GM12878 (cell line): Measurements from ENCODE around the gene FOXRED2.

Experiments used
- BACH1 ChIP-seq: fragments of 450-650 bp; IDR thresholded peaks from 2 replicates; pipeline ENCODE4 v1.6.1; 2017; ENCODE audit warnings: mild to moderate bottlenecking, borderline replicate concordance
- CHD1 ChIP-seq: IDR thresholded peaks from 2 replicates; pipeline ENCODE4 v1.6.1; 2012; ENCODE audit warnings: low read depth, low read length, improper control_type of control experiment
- EZH2 ChIP-seq: IDR thresholded peaks from 2 replicates; pipeline ENCODE4 v1.6.1; 2012; ENCODE audit warnings: low read depth, mild to moderate bottlenecking, control low read depth, inconsistent platforms, low read length, borderline replicate concordance; ENCODE audit not compliant: control insufficient read depth
- JUND ChIP-seq: IDR thresholded peaks from 2 replicates; pipeline ENCODE4 v1.6.1; 2012; ENCODE audit warnings: low read depth, mild to moderate bottlenecking, low read length, improper control_type of control experiment, moderate library complexity
- POLR2A ChIP-seq: IDR thresholded peaks from 2 replicates; pipeline ENCODE4 v1.6.1; 2011; ENCODE audit warnings: low read depth, mild to moderate bottlenecking, low read length
- SREBF2 ChIP-seq: IDR thresholded peaks from 2 replicates; pipeline ENCODE4 v1.6.1; 2012; ENCODE audit warnings: mild to moderate bottlenecking, low read length
- ZNF217 ChIP-seq: fragments of 450-650 bp; IDR thresholded peaks from 2 replicates; pipeline ENCODE4 v1.6.1; 2017; ENCODE audit warnings: antibody characterized with exemption, mild to moderate bottlenecking
- TF ChIP-seq, protein P1 (sequence below), 3 experiments: IDR thresholded peaks in 2 of 3; conservative IDR thresholded peaks in 1 of 3; 2 replicates each; pipeline ENCODE4 v1.5.1; 2011; ENCODE audit warnings: low read depth in 3 of 3, low read length in 3 of 3, mild to moderate bottlenecking in 3 of 3, control low read depth in 2 of 3, moderate library complexity in 2 of 3, inconsistent platforms in 1 of 3, mixed read lengths in 1 of 3; ENCODE audit not compliant: control insufficient read depth in 2 of 3, insufficient read depth in 1 of 3; ENCODE audit errors: extremely low read depth in 1 of 3
- TF ChIP-seq, protein P2 (sequence below): IDR thresholded peaks from 2 replicates; pipeline ENCODE4 v1.6.1; 2012; ENCODE audit warnings: low read depth, low read length, improper control_type of control experiment
- TF ChIP-seq, protein P3 (sequence below): IDR thresholded peaks from 2 replicates; pipeline ENCODE4 v1.6.1; 2011; ENCODE audit warnings: low read depth, mild to moderate bottlenecking, low read length, moderate library complexity, borderline replicate concordance; ENCODE audit errors: extremely low read depth

DNA sequence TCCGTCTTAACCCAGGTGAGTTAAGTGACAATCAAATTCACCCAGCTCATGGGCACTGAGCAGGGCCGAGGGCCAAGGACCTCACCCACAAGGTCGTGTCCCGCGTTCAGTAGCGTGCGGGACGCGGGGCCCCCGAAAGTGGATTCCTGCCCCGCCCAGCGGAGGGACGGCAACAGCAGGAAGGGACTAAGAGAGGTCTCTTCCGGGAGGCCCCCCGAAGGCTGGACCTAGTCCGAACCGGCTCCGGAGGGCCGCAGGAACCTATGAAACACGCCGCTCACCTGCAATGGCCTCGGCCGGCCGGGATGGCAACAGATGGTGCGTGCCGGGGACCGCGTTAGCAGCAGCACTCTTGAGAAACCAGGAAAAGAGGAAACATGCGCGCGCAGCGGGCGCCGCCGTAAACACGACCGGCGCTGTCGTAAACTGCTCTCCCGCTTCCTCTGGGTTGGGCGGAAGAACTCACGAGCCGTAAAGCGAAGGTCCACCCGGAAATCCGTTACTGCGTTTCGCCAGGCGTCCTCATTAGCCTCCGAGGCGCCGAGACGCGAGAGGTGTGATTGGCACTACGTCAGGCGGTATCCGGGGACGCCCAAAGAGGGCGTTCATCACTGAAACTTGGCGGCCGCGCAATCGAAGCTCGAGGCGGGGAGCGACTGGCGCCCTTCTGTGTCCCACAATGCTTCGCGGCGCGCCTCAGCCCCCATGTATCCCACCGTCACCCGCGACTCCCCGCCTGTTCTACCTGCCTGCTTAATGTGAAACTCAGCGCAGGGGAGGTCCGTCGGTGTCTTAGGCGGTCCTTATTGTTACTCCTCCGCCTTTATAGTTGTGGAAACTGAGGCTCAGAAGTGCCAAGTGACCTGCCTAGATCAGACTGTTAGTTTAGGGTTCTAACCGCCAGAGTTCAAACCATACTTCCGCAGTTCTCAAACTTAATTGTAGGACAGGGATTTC, 22.2 kb upstream of the FOXRED2 start, which contains the start of gene EIF3D:
- TF ChIP-seq CHD1 (no peak), BACH1 (peak; percentile 82), POLR2A (peak; percentile 97), EZH2 (no peak), SREBF2 (no peak), JUND (peak; percentile 62; the same call in 1 of the 2 replicates), ZNF217 (no peak)
- TF ChIP-seq, protein P1, sequence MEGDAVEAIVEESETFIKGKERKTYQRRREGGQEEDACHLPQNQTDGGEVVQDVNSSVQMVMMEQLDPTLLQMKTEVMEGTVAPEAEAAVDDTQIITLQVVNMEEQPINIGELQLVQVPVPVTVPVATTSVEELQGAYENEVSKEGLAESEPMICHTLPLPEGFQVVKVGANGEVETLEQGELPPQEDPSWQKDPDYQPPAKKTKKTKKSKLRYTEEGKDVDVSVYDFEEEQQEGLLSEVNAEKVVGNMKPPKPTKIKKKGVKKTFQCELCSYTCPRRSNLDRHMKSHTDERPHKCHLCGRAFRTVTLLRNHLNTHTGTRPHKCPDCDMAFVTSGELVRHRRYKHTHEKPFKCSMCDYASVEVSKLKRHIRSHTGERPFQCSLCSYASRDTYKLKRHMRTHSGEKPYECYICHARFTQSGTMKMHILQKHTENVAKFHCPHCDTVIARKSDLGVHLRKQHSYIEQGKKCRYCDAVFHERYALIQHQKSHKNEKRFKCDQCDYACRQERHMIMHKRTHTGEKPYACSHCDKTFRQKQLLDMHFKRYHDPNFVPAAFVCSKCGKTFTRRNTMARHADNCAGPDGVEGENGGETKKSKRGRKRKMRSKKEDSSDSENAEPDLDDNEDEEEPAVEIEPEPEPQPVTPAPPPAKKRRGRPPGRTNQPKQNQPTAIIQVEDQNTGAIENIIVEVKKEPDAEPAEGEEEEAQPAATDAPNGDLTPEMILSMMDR (IDR thresholded peaks at IDR 0.05 in 2 of 3, conservative IDR thresholded peaks at IDR 0.05 in 1 of 3; ENCODE audit: control insufficient read depth in 2 of 3, extremely low read depth in 1 of 3, insufficient read depth in 1 of 3, low read depth in 3 of 3, low read length in 3 of 3), result no peak
- TF ChIP-seq, protein P2, sequence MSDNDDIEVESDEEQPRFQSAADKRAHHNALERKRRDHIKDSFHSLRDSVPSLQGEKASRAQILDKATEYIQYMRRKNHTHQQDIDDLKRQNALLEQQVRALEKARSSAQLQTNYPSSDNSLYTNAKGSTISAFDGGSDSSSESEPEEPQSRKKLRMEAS, result peak; percentile 80
- TF ChIP-seq, protein P3, sequence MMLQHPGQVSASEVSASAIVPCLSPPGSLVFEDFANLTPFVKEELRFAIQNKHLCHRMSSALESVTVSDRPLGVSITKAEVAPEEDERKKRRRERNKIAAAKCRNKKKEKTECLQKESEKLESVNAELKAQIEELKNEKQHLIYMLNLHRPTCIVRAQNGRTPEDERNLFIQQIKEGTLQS, result peak; percentile 90; the same call in 1 of the 2 replicates
